Activated T-helper 2 cell treated with anti-CD3 and anti-CD28 coated beads, Interferon-gamma antibody, Interleukin-2, Interleukin-4, amounts not matched to agents 10 μg/mL and 5 μg/mL and 100 μg/mL, durations not matched to agents 14 hours and 24 hours and 36 hours (primary cell): ENCODE results near the gene ZFTA. TPM values are rescaled to one million over a fixed set of nuclear protein-coding genes. Genes with fewer than 3 reads are reported as not detected.
"Not testable (repeated sequence)": the region's sequence is repeated elsewhere in the genome, so short reads cannot be mapped to it uniquely, and the experiment has no call there.

Experiments
- DNase-seq: peaks from one replicate; pipeline ENCODE4 v3.0.0; 2021; ENCODE audit warnings: low spot score
- H3K27ac Mint-ChIP-seq: one replicate; pipeline ENCODE4 v1.8.0; 2021; ENCODE audit warnings: mixed read lengths
- H3K27me3 Mint-ChIP-seq: one replicate; pipeline ENCODE4 v1.8.0; 2021; ENCODE audit warnings: low read depth, mixed read lengths
- H3K36me3 Mint-ChIP-seq: one replicate; pipeline ENCODE4 v1.8.0; 2021; ENCODE audit warnings: low read depth, mixed read lengths
- H3K4me1 Mint-ChIP-seq: one replicate; pipeline ENCODE4 v1.8.0; 2021; ENCODE audit warnings: low read depth, mixed read lengths
- H3K4me3 Mint-ChIP-seq: one replicate; pipeline ENCODE4 v1.8.0; 2021; ENCODE audit warnings: low read depth, mild to moderate bottlenecking, moderate library complexity, mixed read lengths
- H3K9me3 Mint-ChIP-seq: one replicate; pipeline ENCODE4 v1.8.0; 2021; ENCODE audit warnings: mixed read lengths
- intact Hi-C: fragments of 100-400 bp; cut with micrococcal nuclease; formaldehyde crosslinking; loops from one replicate; pipeline ENCODE4 v1.15.1; 2023
- total RNA-seq: library from RNA; stranded (reverse); gene quantifications from 2 replicates; pipeline ENCODE4 v1.2.3, GENCODE V29; 2022

Gene ZFTA
- total RNA-seq, result 7.0 and 8.9 TPM in 2 replicates

- Mint-ChIP-seq H3K27ac (peak within 1 kb of the TSS; percentile 24), H3K27me3 (peaks cover 29% of the 10 kb centered on the region), H3K4me3 (peak within 1 kb of the TSS; percentile 86), H3K9me3 (no peaks in the 10 kb centered on the region), H3K4me1 (peaks cover 12% of the 10 kb centered on the region), H3K36me3 (no peaks in the 10 kb centered on the region)
- intact Hi-C loops, result loop anchor here (2.0 to 5.0 kb wide), 3 partner anchors 44 to 379 kb away; partner anchors contain the start of genes MARK2 and SPINDOC
- DNase-seq, result peak; percentile 43
Observed at GRCh38 chr11:63768237-63769041, at the start of gene ZFTA. ZFTA (minus strand) TSS chr11:63768775; CDS start chr11:63768622, 153 bp downstream.

- no peaks in the 10 kb centered on the region for H3K9me3 Mint-ChIP-seq
- H3K4me1 Mint-ChIP-seq, result peaks cover 18% of the 10 kb centered on the region
- intact Hi-C loops, result no loop called here
- no peak for DNase-seq
- H3K27ac Mint-ChIP-seq, result no peak overlapping the region
- H3K4me3 Mint-ChIP-seq, result no peak overlapping the region
- H3K36me3 Mint-ChIP-seq, result peaks cover 65% of the 10 kb centered on the region
- no peaks in the 10 kb centered on the region for H3K27me3 Mint-ChIP-seq
Observed at GRCh38 chr11:63817758-63818498, 49.4 kb upstream of the ZFTA start.

GRCh38 chr11:63816732-63817131 lies 48.2 kb upstream of the ZFTA start:
- no peaks in the 10 kb centered on the region for H3K27me3 Mint-ChIP-seq
- intact Hi-C loops, result no loop called here
- no peak for DNase-seq
- no peaks in the 10 kb centered on the region for H3K9me3 Mint-ChIP-seq
- no peak overlapping the region for H3K27ac Mint-ChIP-seq
- H3K4me3 Mint-ChIP-seq, result no peak overlapping the region
- peaks cover 18% of the 10 kb centered on the region for H3K4me1 Mint-ChIP-seq
- H3K36me3 Mint-ChIP-seq, result peaks cover 58% of the 10 kb centered on the region

GRCh38 chr11:63816166-63816565 lies 47.6 kb upstream of the ZFTA start:
- intact Hi-C loops, result no loop called here
- DNase-seq, result no peak
- Mint-ChIP-seq H3K9me3 (no peaks in the 10 kb centered on the region), H3K27ac (no peak overlapping the region), H3K4me3 (no peak overlapping the region), H3K36me3 (peaks cover 54% of the 10 kb centered on the region), H3K4me1 (peaks cover 18% of the 10 kb centered on the region), H3K27me3 (no peaks in the 10 kb centered on the region)

- DNase-seq, result no peak
- H3K27me3 Mint-ChIP-seq, result no peaks in the 10 kb centered on the region
- H3K36me3 Mint-ChIP-seq, result peaks cover 42% of the 10 kb centered on the region
- peaks cover 18% of the 10 kb centered on the region for H3K4me1 Mint-ChIP-seq
- no peaks in the 10 kb centered on the region for H3K9me3 Mint-ChIP-seq
- H3K4me3 Mint-ChIP-seq, result peak overlapping the region; percentile 85
- no peak overlapping the region for H3K27ac Mint-ChIP-seq
- intact Hi-C loops, result loop anchor here (5.0 kb wide), 1 partner anchor 47 kb away; the partner anchor contains the start of gene ZFTA
Observed at GRCh38 chr11:63814383-63814736, 45.8 kb upstream of the ZFTA start.

GRCh38 chr11:63813563-63814382 lies 45.2 kb upstream of the ZFTA start:
- peak; percentile 36 for DNase-seq
- intact Hi-C loops, result loop anchor here (5.0 kb wide), 1 partner anchor 46 kb away; the partner anchor contains the start of gene ZFTA
- no peaks in the 10 kb centered on the region for H3K27me3 Mint-ChIP-seq
- H3K9me3 Mint-ChIP-seq, result no peaks in the 10 kb centered on the region
- peaks cover 38% of the 10 kb centered on the region for H3K36me3 Mint-ChIP-seq
- peak overlapping the region; percentile 60 for H3K27ac Mint-ChIP-seq
- H3K4me1 Mint-ChIP-seq, result peaks cover 18% of the 10 kb centered on the region
- H3K4me3 Mint-ChIP-seq, result peak overlapping the region; percentile 85

GRCh38 chr11:63813035-63813562 lies 44.5 kb upstream of the ZFTA start, which contains the start of gene SPINDOC:
SPINDOC (plus strand) TSS chr11:63813456; CDS start chr11:63813687, 231 bp downstream.
- Mint-ChIP-seq H3K36me3 (peaks cover 31% of the 10 kb centered on the region), H3K4me1 (peaks cover 18% of the 10 kb centered on the region), H3K4me3 (peak within 1 kb of the TSS; percentile 85), H3K27me3 (no peaks in the 10 kb centered on the region), H3K9me3 (no peaks in the 10 kb centered on the region), H3K27ac (peak within 1 kb of the TSS; percentile 60)
- intact Hi-C loops, result loop anchor here (5.0 kb wide), 1 partner anchor 46 kb away; the partner anchor contains the start of gene ZFTA
- DNase-seq, result peak; percentile 74

- DNase-seq, result no peak
- Mint-ChIP-seq H3K4me1 (peaks cover 18% of the 10 kb centered on the region), H3K27ac (no peak overlapping the region), H3K4me3 (no peak overlapping the region), H3K27me3 (no peaks in the 10 kb centered on the region), H3K9me3 (no peaks in the 10 kb centered on the region), H3K36me3 (peaks cover 20% of the 10 kb centered on the region)
- intact Hi-C loops, result loop anchor here (5.0 kb wide), 1 partner anchor 44 kb away; the partner anchor contains the start of gene ZFTA
Observed at GRCh38 chr11:63811522-63811921, 42.9 kb upstream of the ZFTA start.

GRCh38 chr11:63810383-63810782 lies 41.8 kb upstream of the ZFTA start:
- H3K27me3 Mint-ChIP-seq, DNase-seq, H3K27ac Mint-ChIP-seq, H3K4me3 Mint-ChIP-seq, H3K9me3 Mint-ChIP-seq: not testable (repeated sequence)
- Mint-ChIP-seq H3K4me1 (peaks cover 11% of the 10 kb centered on the region), H3K36me3 (peaks cover 10% of the 10 kb centered on the region)
- intact Hi-C loops, result loop anchor here (5.0 kb wide), 1 partner anchor 43 kb away; the partner anchor contains the start of gene ZFTA

- intact Hi-C loops, result no loop called here
- H3K4me1 Mint-ChIP-seq, result no peaks in the 10 kb centered on the region
- H3K36me3 Mint-ChIP-seq, result no peaks in the 10 kb centered on the region
- no peak overlapping the region for H3K27ac Mint-ChIP-seq
- H3K27me3 Mint-ChIP-seq, result no peaks in the 10 kb centered on the region
- DNase-seq, result no peak
- no peaks in the 10 kb centered on the region for H3K9me3 Mint-ChIP-seq
- no peak overlapping the region for H3K4me3 Mint-ChIP-seq
Observed at GRCh38 chr11:63805844-63806415, 37.4 kb upstream of the ZFTA start.

- Mint-ChIP-seq H3K4me1 (no peaks in the 10 kb centered on the region), H3K4me3 (no peak overlapping the region), H3K36me3 (no peaks in the 10 kb centered on the region), H3K27ac (no peak overlapping the region), H3K27me3 (peaks cover 2% of the 10 kb centered on the region), H3K9me3 (no peaks in the 10 kb centered on the region)
- DNase-seq, result no peak
- intact Hi-C loops, result no loop called here
Observed at GRCh38 chr11:63804259-63804658, 35.7 kb upstream of the ZFTA start.
